HFFc6 (cell line): ENCODE results near the gene C2CD3. TPM values are rescaled to one million over a fixed set of nuclear protein-coding genes. Genes with fewer than 3 reads are reported as not detected.

ENCODE experiments used
- DNase-seq: peaks from one replicate; pipeline ENCODE4 v3.0.0-alpha.2; 2018
- H3K27ac Mint-ChIP-seq: 2 replicates; pipeline ENCODE4 v1.8.0; 2020; ENCODE audit warnings: mild to moderate bottlenecking, mixed read lengths
- H3K27me3 Mint-ChIP-seq: 2 replicates; pipeline ENCODE4 v1.8.0; 2021; ENCODE audit warnings: mild to moderate bottlenecking, moderate library complexity, mixed read lengths; ENCODE audit not compliant: insufficient read depth
- H3K36me3 Mint-ChIP-seq: 2 replicates; pipeline ENCODE4 v1.8.0; 2021; ENCODE audit warnings: low read depth, mixed read lengths
- H3K4me1 Mint-ChIP-seq: 2 replicates; pipeline ENCODE4 v1.8.0; 2020; ENCODE audit warnings: low read depth, mixed read lengths
- H3K4me3 Mint-ChIP-seq: 2 replicates; pipeline ENCODE4 v1.8.0; 2020; ENCODE audit warnings: mild to moderate bottlenecking, moderate library complexity, mixed read lengths
- H3K9me3 Mint-ChIP-seq: 2 replicates; pipeline ENCODE4 v1.8.0; 2020; ENCODE audit warnings: mild to moderate bottlenecking, mixed read lengths
- total RNA-seq, 6 experiments: library from RNA; stranded (reverse); fragmentation: NEBNext Ultra II Directional; extraction: Animal tissue kit (Norgen Biotek cat#: 25700); gene quantifications; 2 replicates in 1 of 6; 3 replicates in 5 of 6; pipeline ENCODE4 v1.2.3, GENCODE V29; 2021
- TF ChIP-seq, protein P1 (sequence below): fragments of 200-600 bp; sonication (generic); IDR thresholded peaks from 2 replicates; pipeline ENCODE4 v1.5.0; 2021; ENCODE audit warnings: antibody characterized with exemption, mild to moderate bottlenecking

C2CD3 gene
- total RNA-seq, 6 experiments from 2014 or later, result 14.6 to 23.0 (median 17.2) TPM

DNA sequence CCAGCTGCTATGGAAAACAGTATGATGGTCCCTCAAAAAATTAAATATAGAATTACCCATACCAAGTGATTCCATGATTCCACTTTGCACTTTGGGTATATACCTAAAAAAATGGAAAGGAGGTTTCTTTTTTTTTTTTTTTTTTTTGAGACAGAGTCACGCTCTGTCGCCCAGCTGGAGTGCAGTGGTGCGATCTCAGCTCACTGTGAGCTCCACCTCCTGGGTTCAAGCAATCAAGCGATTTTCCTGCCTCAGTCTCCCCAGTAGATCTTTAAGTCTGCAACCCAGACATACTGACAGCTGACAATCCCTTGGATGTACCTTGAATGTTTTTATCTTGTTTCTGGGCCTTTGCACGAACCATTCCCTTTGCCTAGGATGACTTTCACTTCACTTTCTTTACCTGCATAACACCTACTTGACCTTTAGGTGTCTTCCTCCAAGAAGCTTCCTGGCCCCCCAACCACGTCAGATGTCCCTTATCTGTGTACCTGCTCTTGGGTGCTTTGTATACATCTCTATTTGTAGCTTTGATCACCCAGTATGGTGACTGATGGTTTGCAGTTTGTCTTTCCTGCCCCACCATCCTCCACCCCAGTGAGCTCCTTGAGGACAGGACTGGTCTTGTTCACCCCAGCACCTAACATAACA, 173.6 kb downstream of the C2CD3 start:
- Mint-ChIP-seq H3K4me3 (no peak overlapping the region), H3K9me3 (no peaks in the 10 kb centered on the region), H3K36me3 (no peaks in the 10 kb centered on the region), H3K27ac (no peak overlapping the region), H3K4me1 (no peaks in the 10 kb centered on the region), H3K27me3 (no peaks in the 10 kb centered on the region)
- no peak for DNase-seq
- TF ChIP-seq, protein P1, sequence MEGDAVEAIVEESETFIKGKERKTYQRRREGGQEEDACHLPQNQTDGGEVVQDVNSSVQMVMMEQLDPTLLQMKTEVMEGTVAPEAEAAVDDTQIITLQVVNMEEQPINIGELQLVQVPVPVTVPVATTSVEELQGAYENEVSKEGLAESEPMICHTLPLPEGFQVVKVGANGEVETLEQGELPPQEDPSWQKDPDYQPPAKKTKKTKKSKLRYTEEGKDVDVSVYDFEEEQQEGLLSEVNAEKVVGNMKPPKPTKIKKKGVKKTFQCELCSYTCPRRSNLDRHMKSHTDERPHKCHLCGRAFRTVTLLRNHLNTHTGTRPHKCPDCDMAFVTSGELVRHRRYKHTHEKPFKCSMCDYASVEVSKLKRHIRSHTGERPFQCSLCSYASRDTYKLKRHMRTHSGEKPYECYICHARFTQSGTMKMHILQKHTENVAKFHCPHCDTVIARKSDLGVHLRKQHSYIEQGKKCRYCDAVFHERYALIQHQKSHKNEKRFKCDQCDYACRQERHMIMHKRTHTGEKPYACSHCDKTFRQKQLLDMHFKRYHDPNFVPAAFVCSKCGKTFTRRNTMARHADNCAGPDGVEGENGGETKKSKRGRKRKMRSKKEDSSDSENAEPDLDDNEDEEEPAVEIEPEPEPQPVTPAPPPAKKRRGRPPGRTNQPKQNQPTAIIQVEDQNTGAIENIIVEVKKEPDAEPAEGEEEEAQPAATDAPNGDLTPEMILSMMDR, result no peak

DNA sequence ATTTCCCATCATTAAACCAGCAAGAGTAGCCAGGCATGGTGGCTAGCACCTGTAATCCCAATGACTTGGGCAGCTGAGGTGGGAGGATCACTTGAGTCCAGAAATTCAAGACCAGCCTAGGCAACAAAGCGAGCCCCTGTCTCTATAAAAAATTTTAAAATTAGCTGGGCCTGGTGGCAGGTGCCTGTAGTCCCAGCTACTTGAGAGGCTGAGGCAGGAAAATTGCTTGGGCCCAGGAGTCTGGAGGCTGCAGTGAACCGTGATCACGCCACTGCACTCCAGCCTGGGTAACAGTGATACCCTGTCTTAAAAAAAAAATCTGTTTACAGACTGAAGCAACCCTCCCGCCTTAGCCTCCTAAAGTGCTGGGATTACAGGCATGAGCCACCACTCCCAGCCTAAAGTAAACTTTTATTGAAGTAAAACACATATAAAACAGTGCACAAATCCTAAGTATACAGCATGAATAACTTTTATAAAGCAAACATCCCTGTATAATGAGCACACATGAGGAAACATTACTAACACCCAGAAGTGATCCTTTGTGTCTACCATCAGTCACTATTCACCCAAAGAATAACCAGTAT, 174.5 kb downstream of the C2CD3 start:
- Mint-ChIP-seq H3K4me3 (no peak overlapping the region), H3K27ac (no peak overlapping the region), H3K36me3 (no peaks in the 10 kb centered on the region), H3K27me3 (no peaks in the 10 kb centered on the region), H3K9me3 (no peaks in the 10 kb centered on the region), H3K4me1 (no peaks in the 10 kb centered on the region)
- DNase-seq, result no peak
- TF ChIP-seq, protein P1, result no peak

DNA sequence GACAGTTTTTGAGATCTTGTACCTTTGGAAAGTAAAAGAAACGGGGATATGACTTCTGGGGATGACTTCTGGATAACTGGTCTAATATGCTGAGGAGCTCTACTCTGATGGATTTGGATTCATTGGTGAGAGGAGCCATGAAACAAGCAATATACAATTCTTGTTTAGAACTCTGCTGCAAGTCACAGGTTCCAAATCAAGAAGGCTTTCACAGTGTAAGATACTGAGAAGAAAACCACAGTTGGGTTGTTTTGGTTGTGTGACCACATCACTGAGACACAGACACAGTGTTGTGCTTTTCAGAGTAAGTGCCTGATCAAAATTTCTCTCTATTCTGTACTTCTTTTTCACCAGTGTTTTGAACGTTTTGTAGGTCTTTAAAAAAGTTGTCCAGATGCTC, 175.1 kb downstream of the C2CD3 start:
- no peaks in the 10 kb centered on the region for H3K4me1 Mint-ChIP-seq
- no peak for DNase-seq
- TF ChIP-seq, protein P1, result no peak
- peaks cover 3% of the 10 kb centered on the region; the same call in 1 of the 2 replicates for H3K27me3 Mint-ChIP-seq
- no peaks in the 10 kb centered on the region for H3K9me3 Mint-ChIP-seq
- H3K27ac Mint-ChIP-seq, result no peak overlapping the region
- H3K36me3 Mint-ChIP-seq, result no peaks in the 10 kb centered on the region
- no peak overlapping the region for H3K4me3 Mint-ChIP-seq

DNA sequence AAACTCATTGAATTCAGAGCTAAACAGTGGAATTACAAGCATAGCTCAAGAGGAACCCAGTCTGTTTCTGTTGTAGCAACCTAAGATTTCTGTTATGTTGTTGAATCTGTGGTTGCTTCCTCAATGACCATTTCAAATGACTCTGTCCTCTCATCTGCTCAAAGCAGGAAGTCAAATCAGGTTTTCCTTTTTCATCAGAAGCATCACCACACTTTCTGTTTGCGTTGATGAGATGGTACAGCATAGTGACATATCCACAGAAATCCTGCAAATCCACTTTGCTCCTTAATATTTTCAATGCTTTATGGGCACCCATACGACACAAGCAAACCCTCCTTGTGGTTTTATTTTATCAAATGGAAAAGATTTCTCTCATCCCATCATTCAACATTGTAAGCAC, 175.6 kb downstream of the C2CD3 start:
- DNase-seq, result peak; percentile 26

DNA sequence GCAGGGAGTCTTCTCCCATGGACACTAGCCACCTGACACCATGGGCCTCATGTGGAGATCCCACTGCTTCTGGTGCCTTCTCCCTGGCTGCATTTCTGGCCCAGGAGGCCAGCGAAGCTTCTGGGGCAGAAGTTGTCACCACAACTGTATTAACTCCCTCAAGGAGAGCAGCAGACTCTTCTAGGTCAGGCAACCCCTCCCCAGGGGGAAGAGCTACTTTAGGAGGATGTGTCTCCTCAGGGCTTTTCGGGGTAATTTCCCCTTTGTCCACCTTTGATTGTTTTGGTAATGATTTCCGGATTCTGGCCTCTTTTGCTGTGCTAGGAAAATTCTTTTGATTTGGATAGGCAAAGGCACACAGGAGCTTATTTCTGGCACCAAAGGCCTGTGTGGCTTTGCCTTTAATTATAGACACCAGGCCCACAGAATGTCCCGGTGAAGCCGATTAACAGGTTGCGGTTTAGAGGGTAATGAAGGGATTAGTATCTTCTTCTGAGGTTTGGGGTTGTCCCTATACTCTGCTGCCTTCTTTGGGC, 179.3 kb downstream of the C2CD3 start:
- no peaks in the 10 kb centered on the region for H3K4me1 Mint-ChIP-seq
- H3K27me3 Mint-ChIP-seq, result peaks cover 3% of the 10 kb centered on the region; the same call in 1 of the 2 replicates
- H3K4me3 Mint-ChIP-seq, result no peak overlapping the region
- no peak overlapping the region for H3K27ac Mint-ChIP-seq
- TF ChIP-seq, protein P1, result no peak
- H3K9me3 Mint-ChIP-seq, result no peaks in the 10 kb centered on the region
- H3K36me3 Mint-ChIP-seq, result no peaks in the 10 kb centered on the region
- no peak for DNase-seq

More for the DNA sequence above, 175.6 kb downstream of the C2CD3 start:
- Mint-ChIP-seq H3K9me3 (no peaks in the 10 kb centered on the region), H3K27me3 (peaks cover 3% of the 10 kb centered on the region; the same call in 1 of the 2 replicates), H3K36me3 (no peaks in the 10 kb centered on the region), H3K4me3 (no peak overlapping the region), H3K27ac (no peak overlapping the region), H3K4me1 (no peaks in the 10 kb centered on the region)
- TF ChIP-seq, protein P1, result no peak
